ENCODE data around the gene MAP3K4. TPM values are rescaled to one million over a fixed set of nuclear protein-coding genes. Genes with fewer than 3 reads are reported as not detected.
A peak's percentile ranks its signal among the peaks of the same experiment; 100 is the strongest.
"Not testable (repeated sequence)": the region's sequence is repeated elsewhere in the genome, so short reads cannot be mapped to it uniquely, and the experiment has no call there.

Gene MAP3K4
- total RNA-seq, 1 donor from 2014 or later: 47.2 TPM

DNA sequence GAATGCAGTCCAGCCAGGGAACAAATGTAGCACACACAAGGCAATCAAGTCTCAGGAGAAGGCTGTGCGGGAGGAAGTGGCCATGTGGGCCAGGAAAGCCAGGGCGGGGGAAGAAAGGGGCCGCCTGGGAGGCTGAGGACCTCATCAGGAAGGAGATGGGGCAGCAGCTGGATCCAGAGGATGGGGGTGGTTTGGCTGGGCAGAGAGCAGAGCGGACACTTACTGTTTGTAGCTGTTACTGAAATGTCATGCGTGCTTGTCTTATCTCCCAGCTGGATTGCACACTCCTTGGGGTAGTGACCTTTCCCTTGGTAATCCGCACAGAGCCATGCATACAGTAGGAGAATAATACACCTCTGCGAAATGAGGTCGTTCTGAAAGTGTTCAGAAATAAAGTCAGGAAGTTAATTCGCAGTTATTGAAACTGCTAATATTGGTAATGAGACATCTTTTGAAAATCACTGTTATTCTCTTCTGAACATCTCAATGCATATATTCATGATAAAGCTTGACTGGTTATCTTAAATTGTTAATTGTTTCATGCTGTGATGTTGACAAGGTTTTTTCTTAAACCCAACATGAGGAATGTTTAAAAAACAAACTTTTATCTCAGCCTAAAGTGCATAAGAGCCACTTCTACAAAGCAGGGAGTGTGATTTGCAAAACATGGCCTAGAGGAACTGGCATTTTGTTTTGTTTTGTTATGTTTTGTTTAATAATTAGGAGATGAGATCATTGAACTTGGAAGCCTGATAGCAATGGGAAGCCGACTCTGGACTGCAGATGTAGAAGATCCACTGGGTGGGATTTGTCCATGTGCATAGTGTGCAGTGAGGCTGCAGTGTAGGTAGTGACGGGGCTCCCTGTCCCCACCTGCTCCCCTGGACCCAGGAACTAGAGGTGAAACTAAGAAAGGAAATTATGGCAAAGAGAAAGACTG, 18.0 kb upstream of the MAP3K4 start:
- DNase-seq (no peak), ATAC-seq (peak; percentile 61 to 72)
- no peak overlapping the region for H3K4me3 ChIP-seq
- no peaks in the 10 kb centered on the region for H3K9me3 ChIP-seq
- peak overlapping the region; percentile 61 for H3K27ac ChIP-seq
- no peaks in the 10 kb centered on the region for H3K36me3 ChIP-seq
- intact Hi-C loops (cut with DNase I): no loop called here
- H3K27me3 ChIP-seq (ENCODE audit: low read depth): no peaks in the 10 kb centered on the region
- no peak for TF ChIP-seq CTCF (IDR thresholded peaks at IDR 0.05)
- H3K4me1 ChIP-seq: peaks cover 8% of the 10 kb centered on the region

DNA sequence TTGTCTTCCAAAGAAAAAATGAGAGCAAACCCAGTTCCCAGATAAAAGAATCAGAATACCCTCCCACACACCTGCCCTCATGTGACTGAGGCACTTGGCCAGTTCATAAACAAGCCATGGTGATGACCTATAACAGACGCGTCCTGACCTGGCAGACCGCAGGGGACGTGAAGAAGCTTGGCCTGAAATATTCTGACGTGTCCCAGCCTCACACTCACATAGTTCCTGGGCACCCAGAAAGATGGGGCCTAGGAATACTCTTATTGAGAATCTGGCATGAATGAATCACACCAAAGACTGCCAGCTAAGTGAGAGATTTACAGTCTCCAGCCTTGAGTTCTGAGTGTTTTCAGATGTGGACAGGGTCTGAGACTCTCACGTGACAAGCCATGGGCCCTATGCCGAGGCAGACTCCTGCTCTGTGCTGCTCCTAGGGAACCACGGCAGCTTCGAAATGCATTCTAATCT, 17.2 kb upstream of the MAP3K4 start:
- intact Hi-C loops (cut with DNase I): no loop called here
- ATAC-seq: peak; percentile 49 to 63
- H3K27ac ChIP-seq: peak overlapping the region; percentile 61
- no peaks in the 10 kb centered on the region for H3K9me3 ChIP-seq
- TF ChIP-seq CTCF (IDR thresholded peaks at IDR 0.05): no peak
- peaks cover 8% of the 10 kb centered on the region for H3K4me1 ChIP-seq
- no peaks in the 10 kb centered on the region for H3K27me3 ChIP-seq (ENCODE audit: low read depth)
- no peak for DNase-seq
- H3K4me3 ChIP-seq: no peak overlapping the region
- H3K36me3 ChIP-seq: no peaks in the 10 kb centered on the region

- no peak for ATAC-seq
- H3K27me3 ChIP-seq (ENCODE audit: low read depth): no peaks in the 10 kb centered on the region
- H3K36me3 ChIP-seq: no peaks in the 10 kb centered on the region
- intact Hi-C loops (cut with DNase I): no loop called here
- no peak overlapping the region for H3K4me3 ChIP-seq
- no peaks in the 10 kb centered on the region for H3K9me3 ChIP-seq
- no peak for TF ChIP-seq CTCF (IDR thresholded peaks at IDR 0.05)
- DNase-seq: no peak
- no peak overlapping the region for H3K27ac ChIP-seq
- peaks cover 8% of the 10 kb centered on the region for H3K4me1 ChIP-seq
Observed at GRCh38 chr6:160975162-160975561, 16.4 kb upstream of the MAP3K4 start.

DNA sequence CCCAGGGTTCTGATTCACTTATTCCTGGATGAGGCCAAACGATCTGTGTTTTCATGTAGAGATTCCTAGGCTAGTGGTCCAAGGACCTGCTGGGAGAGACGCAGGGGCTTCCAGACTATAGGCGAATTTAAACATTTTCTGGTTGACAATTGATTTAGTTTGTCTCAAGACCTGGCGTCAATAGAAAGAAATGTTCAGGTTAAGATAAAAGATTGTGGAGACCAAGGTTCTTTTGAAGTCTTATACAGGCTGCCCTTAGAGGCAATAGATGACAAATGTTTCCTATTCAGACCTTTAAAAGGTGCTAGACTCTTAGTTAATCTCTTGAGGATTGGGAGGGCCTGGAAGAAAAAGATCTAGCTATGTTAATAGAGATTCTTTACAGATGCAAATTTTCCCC, 15.6 kb upstream of the MAP3K4 start:
- H3K9me3 ChIP-seq; intact Hi-C loops (cut with DNase I); H3K27me3 ChIP-seq (ENCODE audit: low read depth); H3K4me3 ChIP-seq; H3K36me3 ChIP-seq; DNase-seq; ATAC-seq; H3K27ac ChIP-seq; H3K4me1 ChIP-seq: not testable (repeated sequence)

- Histone ChIP-seq H3K27me3 (ENCODE audit: low read depth) (no peaks in the 10 kb centered on the region), H3K4me3 (no peak overlapping the region), H3K27ac (no peak overlapping the region), H3K36me3 (no peaks in the 10 kb centered on the region), H3K4me1 (peaks cover 8% of the 10 kb centered on the region), H3K9me3 (peaks cover 3% of the 10 kb centered on the region)
- intact Hi-C loops (cut with DNase I): no loop called here
- no peak for TF ChIP-seq CTCF (IDR thresholded peaks at IDR 0.05)
- DNase-seq (no peak), ATAC-seq (no peak)
Observed at GRCh38 chr6:160978141-160978901, 13.2 kb upstream of the MAP3K4 start.

Data from lower lobe of right lung (tissue), 2 donors.